HG03571 (cell line): ENCODE data around the gene CAMTA1.

Source experiments
- ATAC-seq: cut with Tn5 transposase; IDR thresholded peaks from one replicate; pipeline ENCODE4 v1.9.1; 2021; ENCODE audit not compliant: unreplicated experiment

The CAMTA1 gene

GRCh38 chr1:7434566-7434965 is 649.3 kb downstream of the CAMTA1 start:
- ATAC-seq = no peak

DNA sequence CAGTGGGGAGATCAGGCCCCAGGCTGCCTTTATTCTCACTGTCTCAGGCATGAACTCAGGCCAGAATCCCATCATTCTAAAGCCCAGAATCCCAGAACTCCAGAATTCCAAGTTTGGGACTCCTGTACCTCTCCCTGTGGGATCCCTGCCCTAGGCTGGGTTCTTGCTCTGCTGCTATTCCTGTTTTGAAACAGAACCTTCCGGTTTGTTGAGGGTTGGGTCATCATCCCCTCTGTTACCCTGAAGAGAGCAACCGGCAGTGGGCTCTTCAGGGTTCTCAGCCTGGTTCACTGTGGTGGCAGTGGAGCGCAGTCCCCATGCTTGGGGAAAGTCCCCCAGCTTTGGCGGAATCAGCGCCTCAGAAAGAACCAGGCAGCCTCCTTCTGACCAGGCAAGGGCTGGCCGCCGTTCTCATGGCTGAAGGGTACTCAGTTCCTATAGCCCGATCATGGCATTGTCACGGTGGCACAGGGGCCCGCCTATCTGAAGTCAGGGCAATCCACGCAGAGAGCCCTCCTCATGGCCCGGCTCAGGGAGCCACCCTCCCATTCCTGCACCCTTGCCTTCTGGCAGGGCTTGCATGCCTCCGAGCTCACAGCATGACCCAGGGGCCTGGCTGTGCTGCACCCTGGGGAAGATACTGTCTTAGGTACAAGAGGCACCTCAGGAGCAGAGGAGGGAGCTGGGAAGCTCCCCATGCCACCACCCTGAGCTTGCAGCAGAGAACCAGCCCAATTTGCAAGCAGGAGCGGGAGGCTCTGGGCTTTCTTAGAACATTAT is 650.2 kb downstream of the CAMTA1 start:
- ATAC-seq = no peak

GRCh38 chr1:7436056-7437005 is 651.1 kb downstream of the CAMTA1 start:
- no peak for ATAC-seq

DNA sequence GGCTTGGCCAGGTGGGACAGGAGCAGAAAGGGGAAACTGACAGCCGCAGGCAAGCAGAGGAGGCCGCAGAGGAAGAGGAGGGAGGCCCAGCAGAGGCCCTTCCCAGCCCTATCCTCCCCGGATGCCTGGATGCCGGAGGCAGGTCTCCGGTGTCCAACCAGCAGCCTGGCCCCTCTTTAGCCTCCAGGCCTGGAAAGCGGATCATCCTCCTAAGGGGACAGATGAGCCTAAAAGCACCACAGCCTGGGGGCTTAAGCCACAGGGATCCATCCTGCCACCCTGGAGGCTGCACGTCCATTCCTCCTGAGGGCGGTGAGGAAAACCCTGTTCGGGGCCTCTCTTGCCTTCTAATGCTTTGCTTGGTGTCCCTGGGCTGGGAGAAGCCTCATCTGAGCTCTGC is 651.8 kb downstream of the CAMTA1 start:
- no peak for ATAC-seq

GRCh38 chr1:7437608-7438395 is 652.5 kb downstream of the CAMTA1 start:
- no peak for ATAC-seq

- ATAC-seq = no peak
These were observed 653.1 kb downstream of the CAMTA1 start for GRCh38 chr1:7438396-7438785.

GRCh38 chr1:7438921-7439655 is 653.8 kb downstream of the CAMTA1 start:
- ATAC-seq = no peak

DNA sequence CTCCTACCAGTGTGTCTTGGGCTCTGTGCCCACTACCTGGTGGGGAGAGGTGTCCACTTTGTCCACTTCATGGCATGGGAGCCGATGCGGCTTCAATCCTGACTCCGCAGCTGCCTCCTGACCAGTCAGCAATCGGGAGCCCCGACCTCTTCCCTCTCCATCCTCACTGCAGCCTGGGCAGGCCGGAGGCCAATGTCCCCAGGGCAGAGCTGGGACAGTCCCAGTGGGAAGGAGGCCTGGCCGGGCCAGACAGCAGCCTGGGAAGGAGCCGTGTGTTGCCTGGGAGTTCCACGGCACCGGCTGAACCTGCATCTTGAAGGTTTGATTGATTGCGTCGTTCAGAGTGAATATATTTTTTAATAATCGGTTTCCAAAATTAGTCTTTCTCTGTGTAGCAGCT is 654.9 kb downstream of the CAMTA1 start:
- ATAC-seq = no peak

- ATAC-seq = no peak
These were observed 656.0 kb downstream of the CAMTA1 start for GRCh38 chr1:7441143-7441841.

DNA sequence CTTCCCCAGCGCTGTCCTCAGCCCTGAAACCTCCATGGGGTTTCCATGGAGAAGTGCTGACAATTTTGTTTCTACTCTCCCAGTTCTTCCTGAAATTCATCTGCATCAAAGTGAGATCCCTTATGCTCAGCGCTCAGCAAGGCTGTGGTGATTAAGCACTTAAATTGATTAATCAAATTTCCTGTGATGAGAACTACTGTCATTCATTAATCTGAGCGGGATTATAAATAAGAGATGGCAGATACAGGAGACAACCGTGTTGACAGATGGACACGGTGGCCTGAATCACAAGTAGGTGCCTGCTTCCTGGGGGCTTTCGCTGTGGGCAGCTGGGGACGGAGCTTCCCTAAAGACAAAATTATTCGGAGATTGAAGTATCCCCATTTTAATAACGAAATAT is 656.8 kb downstream of the CAMTA1 start:
- ATAC-seq = no peak

DNA sequence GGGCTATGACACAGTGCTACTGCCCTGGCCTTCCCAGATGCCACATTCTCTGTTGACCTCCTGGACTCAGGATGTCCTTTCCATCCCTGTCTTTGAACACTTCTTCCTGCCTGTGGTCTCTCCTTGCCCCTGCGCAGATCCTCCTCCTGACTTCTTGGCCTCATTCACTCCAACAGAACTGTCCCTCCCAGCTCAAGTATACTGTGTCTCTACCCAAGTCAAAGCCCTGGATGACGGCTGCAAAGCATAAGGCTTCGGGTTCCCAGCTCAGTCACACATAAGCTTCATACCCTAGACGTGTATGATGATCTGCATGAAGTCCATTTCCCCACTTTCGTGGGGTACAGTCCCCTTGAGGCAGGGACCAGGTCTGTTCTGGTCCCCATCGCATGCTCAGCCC is 657.7 kb downstream of the CAMTA1 start:
- ATAC-seq = no peak

GRCh38 chr1:7444363-7444762 is 659.1 kb downstream of the CAMTA1 start:
- ATAC-seq = no peak

GRCh38 chr1:7447093-7447492 is 661.8 kb downstream of the CAMTA1 start:
- ATAC-seq = no peak

DNA sequence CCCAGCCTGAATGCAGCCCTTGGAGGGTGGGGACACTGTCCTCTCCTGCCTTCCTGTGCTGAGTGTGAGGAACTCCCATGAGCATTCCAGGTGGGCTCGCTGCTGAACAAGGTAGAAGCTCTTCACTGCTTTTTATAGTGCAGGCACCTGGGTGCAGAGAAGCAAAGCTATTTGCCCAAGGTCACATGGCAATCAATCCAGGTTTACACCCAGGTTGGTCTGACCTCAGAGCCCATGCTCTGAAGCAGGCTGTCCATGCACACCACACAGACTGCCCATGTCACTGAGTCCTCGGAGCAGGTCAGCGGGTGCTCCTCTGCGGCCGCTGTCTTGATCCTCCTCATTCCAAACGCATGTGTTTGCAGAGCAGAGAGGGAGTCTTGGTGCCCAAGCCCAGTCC is 662.5 kb downstream of the CAMTA1 start:
- ATAC-seq = no peak

GRCh38 chr1:7448986-7449385 is 663.7 kb downstream of the CAMTA1 start:
- no peak for ATAC-seq

- no peak for ATAC-seq
These were observed 664.5 kb downstream of the CAMTA1 start for GRCh38 chr1:7449750-7450149.

GRCh38 chr1:7450838-7451237 is 665.6 kb downstream of the CAMTA1 start:
- ATAC-seq = no peak

DNA sequence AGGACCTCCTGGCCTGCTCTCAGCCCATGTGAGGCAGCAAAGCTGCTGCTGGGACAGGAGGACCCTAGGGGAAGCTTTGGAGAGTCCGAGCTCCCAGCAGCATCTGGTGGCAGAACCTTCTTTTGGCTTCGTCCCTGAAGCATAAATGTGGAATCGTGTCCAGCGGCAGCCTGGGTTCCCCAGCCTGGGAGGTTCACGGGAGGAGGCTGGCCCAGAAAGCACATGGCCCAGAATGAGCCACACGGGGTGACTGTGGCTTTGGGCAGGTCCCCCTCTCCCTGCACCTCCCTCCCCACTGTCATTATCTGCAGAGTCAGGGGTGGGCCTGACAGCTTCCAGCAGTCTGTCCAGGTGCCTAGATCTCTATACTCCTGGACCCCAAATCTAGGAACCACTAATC is 667.8 kb downstream of the CAMTA1 start:
- ATAC-seq = no peak

DNA sequence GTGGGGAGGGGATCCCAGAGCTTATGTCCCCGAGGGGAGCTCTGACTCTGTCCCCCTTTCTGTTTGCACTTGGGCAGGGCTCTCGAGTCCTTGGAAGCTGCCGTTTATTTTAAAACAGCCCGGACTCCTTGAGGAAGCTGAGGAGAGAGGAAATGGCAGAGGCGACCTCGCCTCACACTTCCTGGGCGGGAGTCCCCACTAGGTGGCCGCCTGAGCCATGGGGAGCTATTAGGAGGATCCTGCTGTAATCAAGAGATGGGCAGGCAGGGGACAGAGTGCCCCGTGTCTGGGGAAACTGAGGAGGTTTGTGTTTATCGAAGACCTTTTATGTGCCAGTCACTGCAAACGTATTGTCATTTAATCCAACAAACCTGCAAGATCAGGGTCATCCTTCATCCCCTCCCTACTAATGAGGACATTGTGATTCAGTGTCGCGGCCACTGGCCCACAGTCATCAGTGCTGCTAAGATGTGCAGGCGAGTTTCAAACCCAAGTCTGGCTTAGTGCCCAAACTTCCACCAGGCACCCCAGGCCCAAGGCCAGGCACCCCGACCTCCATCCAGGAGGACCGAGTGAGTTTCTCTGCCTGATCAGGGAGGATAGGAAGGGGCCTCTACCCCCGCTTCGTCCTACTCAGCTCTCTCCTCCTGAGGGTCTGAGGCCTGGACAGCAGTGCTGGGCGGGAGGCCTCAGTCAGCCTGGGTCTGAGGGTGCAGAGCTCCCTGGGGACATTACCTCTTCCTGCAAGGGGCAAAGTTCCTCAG is 669.0 kb downstream of the CAMTA1 start:
- ATAC-seq = no peak
